Endometrial microvascular endothelial cells (primary cell): ENCODE data around the gene CLCN1. TPM values are rescaled to one million over a fixed set of nuclear protein-coding genes. Genes with fewer than 3 reads are reported as not detected.

Experiments
- in situ Hi-C: cut with HindIII; loops from 2 replicates; pipeline ENCODE4 v1.10.0; 2017; ENCODE audit warnings: low sequenced_read_pairs, low pct_unique_long_range_greater_than_20kb; ENCODE audit errors: inconsistent ontology term
- total RNA-seq: library from RNA; depleted of rRNA; stranded (reverse); fragments of >200 nt; gene quantifications from one replicate; pipeline ENCODE4 v1.2.3, GENCODE V29; 2015; ENCODE audit errors: inconsistent ontology term

The CLCN1 gene
- total RNA-seq, 1 donor from 2014 or later = not detected

DNA sequence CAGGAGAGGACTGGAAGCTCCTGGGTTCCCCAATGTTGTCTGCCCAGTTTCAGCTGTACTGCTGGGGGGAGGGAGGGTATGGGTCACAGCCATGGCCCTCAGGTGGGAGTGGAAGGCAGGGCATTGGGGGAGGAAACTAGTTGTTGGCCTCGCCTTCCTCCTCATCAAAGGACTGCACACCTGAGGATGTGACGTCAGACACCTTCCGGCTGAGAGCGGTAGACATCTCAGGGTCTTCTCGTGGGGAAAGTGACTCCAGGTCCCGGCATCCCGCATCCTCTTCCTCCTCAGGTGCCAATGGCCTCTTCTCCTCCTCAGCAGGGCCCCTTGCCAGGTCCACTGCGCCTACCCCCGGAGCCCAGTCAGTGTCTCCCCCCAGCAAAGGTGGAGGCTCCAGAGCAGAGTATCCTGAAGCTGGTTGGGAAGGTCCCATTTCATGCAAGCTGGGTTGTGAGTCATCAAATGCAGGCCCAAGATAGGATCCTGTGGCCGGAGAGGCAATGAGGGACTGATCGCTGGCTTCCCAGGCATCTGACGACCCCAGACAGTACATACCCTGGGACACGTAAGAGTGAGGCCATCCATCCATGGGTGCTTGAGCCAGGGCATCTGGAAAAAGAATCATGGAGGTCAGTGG lies 40.6 kb downstream of the CLCN1 start:
- in situ Hi-C loops = no loop called here

DNA sequence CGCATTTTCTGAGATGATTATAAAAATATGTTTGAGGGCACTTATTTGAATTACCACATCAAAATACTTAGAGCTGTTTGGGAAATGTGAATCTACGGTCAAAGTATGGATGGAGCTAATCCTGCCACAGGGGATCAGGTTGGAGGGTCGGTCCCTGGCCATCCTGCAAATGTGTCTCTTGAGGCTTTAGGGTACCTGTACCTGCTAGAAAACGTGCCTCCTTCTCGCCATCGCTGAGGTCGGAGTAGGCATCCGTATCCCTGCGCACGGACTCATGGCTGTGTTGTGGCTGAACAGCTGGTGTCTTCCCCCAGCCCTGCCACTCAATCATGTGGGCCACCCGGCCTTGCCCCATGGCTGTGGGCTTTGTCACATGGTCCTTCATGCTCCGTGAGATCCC lies 42.7 kb downstream of the CLCN1 start:
- in situ Hi-C loops = no loop called here

DNA sequence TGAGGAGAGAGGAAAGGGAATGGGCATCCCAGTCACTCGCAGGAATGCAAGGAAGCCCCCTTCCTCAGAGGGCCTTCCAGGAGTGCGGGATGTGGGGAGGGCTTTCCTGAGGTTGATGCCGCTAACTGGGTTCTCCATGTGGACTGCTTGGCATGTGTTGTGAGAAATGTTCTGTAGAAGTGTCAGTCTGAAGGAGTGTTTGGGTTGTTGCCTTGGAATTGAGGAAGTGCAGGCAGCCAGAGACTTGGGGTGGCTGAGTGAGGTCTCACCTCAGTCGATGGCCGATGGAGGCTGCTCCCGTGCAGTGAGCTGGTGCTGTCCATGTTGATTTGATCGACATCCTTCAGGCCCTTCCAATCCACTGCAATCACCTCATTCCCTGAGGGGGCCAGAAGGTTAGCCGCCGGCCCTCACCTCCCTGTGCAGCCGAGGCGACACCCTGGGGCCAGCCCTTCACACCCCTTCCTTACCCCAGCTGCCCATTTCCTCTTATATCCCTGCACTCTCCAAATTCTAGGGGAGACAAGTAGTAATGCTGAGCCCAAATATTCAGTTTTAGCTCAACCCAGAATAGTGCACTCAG lies 44.0 kb downstream of the CLCN1 start:
- in situ Hi-C loops = no loop called here

DNA sequence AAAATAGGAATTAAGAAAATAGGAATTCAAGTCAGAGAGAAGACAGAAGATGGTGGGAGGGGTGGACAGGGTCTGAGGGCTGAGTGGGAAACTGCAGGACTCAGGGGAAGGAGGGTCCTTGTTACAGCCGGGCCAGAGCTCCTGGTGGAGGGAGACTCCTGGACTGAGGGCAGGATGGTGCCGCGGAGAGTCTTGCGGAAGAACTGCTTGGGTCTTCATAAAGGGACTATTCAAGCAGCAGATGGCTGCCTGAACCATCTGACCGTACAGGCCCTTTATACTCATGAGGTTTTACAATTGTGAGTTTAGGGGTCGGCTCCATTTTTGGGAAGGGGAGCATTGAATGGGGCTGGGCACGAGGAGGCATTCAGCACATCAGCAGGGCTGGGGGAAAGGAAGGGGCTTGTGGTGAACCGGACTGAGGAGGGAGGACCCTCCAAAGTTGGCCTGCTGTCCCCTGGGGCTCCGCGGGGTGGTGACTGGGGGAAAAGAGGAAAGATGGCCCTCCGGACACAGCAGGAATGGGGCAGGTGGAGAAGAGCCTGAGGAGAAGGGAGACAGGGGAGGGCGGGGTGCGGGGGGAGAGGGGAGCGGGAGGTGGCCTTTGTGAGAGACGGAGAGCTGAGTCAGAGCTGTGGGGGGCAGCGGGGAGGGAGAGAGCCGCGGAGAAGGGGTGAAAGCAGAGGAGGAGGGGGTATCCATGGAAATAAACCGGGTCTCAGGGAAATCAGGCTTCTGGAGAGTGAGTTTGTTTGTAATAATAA lies 45.1 kb downstream of the CLCN1 start:
- in situ Hi-C loops = no loop called here

DNA sequence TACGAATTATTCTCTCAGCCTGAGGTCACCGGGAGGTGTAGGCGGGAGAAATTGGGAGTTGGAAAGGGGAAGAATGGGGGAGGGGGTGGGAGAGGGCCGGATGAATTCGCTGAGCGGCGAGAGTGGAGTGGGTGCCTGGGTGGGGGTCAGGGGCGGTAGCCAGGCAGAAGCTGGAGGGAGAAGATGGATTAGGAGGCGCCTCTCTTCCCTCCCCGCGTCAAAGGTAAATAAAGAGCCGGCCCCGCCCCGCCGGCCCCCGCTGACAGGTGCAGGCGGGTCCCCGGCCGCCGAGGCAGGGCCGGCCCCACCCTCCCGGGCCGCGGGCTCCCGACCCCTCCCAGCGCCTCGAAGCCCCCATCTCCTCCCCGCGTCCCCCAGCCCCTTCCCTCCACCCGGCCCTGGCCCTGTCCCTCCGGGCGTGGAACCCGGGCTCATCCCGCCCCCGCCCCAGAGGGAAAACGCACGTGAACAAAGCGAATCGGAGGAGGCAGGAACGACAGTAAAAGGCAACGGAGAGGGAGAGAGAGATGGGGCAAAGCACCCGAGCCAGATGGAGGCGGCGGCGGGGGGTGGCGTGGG lies 45.7 kb downstream of the CLCN1 start:
- in situ Hi-C loops = no loop called here

DNA sequence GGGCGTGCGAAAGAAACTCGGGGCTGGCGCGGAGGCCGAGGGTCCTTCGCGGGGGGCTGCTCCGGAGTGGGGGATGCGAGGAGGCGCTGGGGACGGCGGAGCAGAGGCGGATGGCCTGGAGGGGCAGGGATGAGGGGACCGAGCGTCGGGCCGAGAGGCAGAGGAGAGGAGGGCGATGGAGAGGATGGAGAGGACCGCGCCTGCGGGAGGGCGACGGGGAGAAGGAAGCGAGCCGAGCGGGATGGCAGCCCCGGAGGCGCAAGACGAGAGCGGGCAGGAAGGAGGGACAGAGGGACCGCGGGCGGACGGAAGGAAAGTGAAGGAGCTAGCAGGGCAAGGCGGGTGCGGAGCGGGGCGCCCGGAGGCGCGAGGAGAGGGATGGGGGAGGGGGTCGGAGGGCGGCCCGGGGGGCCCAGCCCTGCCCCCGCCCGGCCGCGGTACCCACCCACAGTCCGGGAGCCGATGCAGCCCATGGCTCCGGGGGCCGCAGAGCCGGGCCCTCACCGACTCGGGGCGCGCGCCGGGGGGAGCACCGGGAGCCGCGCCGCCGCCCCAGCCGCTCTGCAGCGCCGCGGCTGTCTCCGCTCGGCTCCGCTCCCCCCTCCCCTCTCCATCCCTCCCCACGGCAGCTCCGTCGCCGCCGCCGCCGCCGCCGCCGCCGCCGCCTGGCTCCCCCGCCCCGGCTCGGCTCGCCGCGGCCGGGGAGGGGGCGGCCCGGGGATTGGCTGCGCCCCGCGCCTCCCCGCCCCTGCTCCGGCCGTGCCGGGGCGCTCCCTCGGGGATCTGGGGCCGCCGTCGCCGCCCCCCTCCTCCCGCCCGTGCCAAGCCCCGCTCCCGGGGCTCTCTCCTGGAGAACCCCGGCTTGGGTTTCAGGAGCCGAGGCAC lies 46.5 kb downstream of the CLCN1 start, which contains the start of gene FAM131B:
Gene FAM131B, minus strand, starts transcription at position 583 of the 885 bp plus-strand sequence. Its CDS starts 110 bp downstream, at position 473.
- in situ Hi-C loops = no loop called here

DNA sequence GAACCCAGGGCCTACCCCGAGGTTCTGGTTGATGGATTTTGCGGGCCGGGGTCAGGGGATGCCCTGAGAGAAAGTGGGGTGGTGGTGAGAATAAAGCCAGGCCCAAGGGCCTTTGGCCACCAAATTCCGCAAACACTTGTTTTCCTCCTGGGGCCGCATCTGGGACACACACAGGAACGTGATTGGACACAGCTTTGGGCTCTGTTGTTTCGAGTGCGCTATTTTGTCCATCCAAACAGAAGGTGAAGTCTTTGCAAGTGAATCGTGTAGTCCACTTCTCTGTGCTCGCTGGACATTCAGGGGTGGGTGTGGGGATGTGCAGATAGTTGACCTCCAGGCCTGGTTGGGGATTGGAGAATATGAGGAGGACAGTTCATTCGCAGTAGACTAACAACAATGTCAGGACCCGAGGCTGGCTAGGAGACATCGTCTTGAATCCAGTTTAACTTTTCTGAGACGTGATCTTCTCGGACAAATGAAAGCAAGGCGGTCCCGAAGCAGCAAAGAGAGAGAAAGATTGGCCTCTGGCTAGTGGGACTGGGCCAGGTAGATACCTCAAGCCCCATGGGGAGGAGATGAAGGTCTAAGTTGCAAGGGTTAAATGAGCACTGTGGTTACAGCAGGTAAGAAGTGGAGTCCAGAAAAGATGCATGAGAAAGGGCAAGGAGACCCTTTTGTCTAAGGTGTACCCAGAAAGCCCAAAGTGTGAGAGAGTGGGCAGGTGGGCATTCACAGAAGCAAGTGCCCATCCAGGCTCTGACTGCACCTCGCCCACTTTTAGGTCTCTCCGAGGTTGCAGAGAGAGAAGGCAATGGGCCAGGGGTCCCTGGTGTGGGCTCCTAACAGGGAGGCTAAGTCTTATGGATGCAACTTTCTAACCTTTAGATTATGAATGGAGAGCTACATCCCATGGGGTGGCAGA lies 47.4 kb downstream of the CLCN1 start:
- in situ Hi-C loops = no loop called here

DNA sequence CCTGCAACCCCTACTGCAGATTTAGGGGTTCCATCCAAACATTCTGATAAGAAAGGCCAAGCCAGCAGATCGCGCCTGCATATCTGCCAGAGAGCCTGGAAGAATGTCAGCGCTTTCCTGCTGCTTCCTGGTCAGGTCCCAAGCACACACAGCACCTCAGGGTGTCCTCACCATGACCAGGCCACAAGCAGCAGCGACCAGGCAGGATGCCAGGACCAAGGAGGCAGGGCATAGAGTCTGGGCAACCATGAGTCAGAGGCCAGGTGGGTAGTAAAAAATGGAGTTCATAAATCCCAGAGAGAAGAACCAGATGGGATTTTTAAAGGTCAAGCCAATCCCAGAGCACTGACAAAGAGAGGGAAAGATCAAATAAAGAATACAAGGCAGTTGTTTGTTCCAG lies 52.1 kb downstream of the CLCN1 start:
- in situ Hi-C loops = no loop called here

DNA sequence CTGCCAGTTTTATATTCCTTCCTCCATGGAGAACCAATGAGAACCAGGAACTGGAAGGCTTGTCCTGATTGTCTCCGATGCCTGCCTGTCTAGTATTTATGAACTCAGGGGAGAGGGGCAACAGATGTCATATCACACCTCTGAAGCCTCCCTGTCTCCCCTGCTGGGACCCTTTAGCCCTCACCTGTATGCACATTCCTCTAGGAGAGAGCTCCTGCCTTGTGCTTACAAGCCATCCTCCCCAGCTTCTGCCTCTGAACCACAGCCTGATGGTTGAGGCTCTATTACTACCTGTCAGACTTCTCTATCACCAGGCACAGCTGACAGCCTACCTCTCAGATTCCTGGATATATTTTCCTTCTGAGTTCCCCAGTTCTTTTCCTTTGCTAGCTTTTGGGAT lies 52.5 kb downstream of the CLCN1 start:
- in situ Hi-C loops = no loop called here

DNA sequence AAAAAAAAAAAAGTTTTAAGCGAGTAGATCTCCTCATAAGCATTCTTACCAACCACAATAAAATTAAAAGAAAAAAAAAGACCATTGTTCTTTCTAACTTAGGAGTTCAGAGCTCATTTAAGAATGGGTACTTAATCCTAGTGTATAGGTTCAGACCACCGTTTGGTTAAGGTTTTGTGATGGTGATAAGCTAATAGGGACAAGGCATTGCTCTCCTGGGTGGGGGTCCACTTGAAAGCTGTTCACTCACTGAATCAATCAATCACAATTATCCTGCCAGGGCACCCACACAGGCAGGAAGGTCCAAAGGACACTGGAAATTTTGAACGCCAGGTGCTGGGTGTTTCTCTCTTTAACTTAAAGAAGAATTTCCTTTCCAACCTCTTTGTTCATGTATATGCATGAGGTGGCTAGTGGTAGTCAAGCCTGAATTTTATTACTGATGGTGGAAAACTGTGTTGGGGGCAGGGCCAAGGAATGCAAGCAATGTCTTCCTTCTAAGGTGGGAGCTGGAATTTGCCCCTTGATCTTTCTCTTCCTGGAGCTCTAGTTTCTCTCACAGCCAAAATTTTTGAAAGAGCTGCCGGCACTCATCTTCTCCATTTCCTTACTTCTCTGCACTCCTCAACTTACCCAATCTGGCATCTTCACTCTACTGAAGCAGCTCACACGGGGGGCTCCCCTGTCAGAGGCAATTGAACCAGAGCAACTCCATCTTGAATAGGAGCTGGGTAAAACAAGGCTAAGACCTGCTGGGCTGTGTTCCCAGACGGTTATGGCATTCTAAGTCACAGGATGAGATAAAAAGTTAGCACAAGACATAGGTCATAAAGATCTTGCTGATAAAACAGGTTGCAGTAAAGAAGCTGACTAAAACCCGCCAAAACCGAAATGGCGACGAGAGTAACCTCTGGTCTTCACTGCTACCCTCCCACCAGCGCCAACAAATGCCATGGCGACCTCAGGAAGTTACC lies 54.1 kb downstream of the CLCN1 start:
- in situ Hi-C loops = no loop called here

DNA sequence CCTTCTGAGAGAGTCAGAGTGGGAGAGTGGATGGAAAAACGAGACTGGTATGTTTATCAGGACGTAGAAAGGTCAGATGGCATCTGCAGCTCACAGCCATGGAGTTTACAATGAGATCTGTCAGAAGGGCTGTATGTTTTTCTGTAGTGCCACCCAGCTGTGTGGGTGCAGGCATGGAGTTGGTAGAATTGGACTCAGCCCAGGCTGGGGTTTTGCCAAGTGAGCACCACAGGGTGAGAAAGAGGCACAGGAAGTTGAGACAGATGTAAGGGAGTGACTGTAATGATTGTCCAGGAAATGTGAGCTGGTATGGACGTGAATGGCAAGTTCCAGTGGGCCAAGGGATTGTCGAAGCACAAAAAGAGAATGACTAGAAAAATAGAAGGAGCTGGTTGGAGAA lies 56.2 kb downstream of the CLCN1 start:
- in situ Hi-C loops = no loop called here

DNA sequence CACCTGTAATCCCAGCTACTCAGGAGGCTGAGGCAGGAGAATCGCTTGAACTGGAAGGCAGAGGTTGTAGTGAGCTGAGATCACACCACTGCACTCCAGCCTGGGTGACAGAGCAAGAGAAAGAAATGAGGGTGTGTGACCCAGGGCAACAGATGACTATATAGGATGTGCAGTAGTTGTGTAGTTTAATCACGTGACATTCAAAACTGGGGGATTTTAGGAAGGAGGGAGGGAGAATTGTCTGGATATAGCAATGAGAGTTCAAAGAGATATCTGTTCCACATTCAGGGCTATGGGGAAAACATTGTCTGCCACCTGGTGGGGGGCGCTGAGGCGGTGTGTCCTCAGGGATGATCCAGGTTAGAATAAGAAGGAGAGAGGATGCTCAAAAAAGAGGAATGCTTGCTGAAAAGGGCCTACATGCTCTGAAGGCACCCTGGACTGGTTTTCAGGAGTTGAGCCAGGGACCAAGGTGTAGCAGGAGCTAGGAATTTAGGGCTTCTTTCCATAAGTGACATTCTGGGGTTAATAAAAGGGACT lies 57.4 kb downstream of the CLCN1 start:
- in situ Hi-C loops = no loop called here

DNA sequence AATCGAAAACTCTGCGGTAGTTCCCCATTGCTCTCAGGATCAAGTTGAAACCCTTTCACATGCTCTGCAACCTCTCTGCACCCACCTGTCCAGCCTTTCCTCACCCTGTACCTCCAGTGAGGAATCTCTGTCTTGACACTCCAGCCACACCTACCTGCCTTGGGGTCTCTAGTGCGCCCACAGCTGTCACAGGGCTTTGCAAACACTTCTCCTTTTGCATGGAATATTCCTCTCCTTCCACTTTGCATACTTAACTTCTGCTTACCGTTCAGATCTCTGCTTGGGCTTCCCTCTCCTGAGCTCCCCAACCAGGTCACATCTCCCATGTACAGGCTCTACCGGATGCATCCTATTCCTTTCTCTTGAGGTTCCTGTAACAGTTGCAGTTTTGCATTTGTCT lies 58.6 kb downstream of the CLCN1 start:
- in situ Hi-C loops = no loop called here

DNA sequence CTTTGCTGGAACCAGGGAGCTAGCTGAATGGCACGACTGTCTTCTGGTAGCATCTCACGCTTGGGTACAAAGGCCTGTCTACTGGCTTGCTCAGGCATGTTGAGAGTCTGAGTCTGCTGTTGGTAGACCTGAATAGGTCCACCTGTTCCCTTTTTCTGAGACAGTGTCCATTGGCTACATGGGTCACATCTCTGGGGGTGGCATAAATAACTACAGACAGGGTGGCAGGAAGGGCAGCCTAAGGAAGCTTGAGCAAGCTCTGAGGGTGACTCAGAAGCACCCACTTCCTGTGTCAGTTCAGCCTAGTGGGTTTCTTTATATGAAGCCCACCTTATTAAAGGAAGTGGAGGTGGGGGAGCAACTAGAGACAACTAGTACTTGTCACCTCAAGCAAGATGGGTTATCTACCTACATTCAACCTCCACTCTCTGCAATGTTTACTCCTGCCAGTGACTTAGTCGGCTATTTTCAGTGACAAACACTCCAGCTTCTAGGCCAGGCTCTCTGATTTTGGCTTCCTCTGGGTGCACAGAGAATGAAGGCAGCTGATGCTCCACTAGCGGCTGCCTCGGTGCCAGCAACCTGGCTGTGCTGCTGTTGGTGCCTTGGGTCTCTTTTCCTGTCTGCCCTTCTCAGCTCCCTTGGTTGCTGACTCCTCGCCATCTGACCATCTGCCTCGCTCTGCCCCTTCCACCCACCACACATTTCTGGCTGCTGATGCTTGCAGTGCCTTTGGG lies 59.6 kb downstream of the CLCN1 start:
- in situ Hi-C loops = no loop called here

DNA sequence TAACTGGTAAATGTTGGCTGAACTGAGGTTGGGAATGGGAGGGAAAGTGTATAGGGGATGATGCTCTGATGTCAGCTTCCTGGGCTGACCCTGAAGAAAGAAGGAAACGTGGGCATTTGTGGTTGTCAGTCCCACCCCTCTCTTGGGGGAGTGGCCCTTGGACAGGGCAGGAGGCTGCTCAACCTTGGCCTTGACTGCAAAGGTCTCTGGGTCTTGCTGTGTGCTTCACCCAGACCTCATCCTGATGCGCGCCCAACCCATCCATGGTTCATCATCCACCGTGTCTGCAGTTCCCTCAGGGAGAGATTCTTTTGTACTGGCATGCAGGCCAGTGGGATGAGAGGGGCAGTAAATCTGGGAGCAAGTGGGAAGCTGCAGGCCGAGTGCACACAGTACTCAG lies 60.5 kb downstream of the CLCN1 start:
- in situ Hi-C loops = no loop called here

DNA sequence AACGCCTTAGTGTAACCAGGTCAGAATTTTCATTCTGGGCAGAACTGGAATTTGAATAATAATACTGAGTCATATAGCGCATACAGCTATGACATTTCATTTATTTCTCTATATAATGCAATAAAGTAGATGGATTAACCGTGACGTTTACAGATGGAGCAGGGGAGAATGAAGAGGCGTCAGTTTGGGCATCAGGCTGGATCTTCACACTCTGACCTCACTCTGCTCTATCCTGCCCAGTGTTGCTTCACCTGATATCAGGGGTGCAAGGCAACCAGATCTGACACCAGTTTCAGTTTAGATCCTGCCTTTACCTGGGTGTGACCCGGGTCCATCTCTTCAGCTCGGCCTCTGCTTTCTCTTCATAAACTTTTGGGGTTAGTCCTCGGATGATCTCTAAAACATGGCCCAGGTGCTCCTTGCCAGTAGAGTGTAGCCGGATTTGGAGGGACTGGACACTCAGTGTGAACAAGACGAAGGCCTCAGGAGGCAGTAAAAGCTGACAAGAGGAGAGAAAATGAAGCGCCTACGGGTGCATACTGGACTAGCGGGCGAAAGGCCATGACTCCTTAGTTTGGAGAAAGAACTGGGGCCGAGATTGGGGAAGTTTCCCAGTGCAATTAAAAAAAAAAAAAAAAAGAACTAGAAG lies 63.8 kb downstream of the CLCN1 start:
- in situ Hi-C loops = no loop called here
